ENCODE measurements around the gene DDX25. TPM values are rescaled to one million over a fixed set of nuclear protein-coding genes. Genes with fewer than 3 reads are reported as not detected.

The DDX25 gene
- total RNA-seq, 4 donors from 2014 or later: 0.38 TPM; not detected in 3

- Histone ChIP-seq H3K27me3 (peaks cover 0 to 10% (median 0%) of the 10 kb centered on the region in 4 donors), H3K4me1 (peaks cover 0 to 7% (median 5%) of the 10 kb centered on the region in 3 donors), H3K4me3 (no peak overlapping the region), H3K9me3 (no peaks in the 10 kb centered on the region), H3K27ac (no peak overlapping the region), H3K36me3 (no peaks in the 10 kb centered on the region)
- no peak for DNase-seq
- 62 to 69% methylated on average over 6 of the region's 6 CpGs for WGBS, 2 donors
- intact Hi-C loops (cut with DNase I): no loop called here
- TF ChIP-seq POLR2A (IDR thresholded peaks at IDR 0.05): no peak
- no peak for TF ChIP-seq CTCF (IDR thresholded peaks at IDR 0.05)
Observed at GRCh38 chr11:125931668-125932067, 27.4 kb downstream of the DDX25 start.

GRCh38 chr11:125932301-125932700 lies 28.0 kb downstream of the DDX25 start:
- H3K4me1 ChIP-seq: peaks cover 0 to 7% (median 5%) of the 10 kb centered on the region in 3 donors
- WGBS, 2 donors: 68 to 80% methylated on average over 2 to 4 of the region's 9 CpGs
- no peaks in the 10 kb centered on the region for H3K36me3 ChIP-seq
- TF ChIP-seq POLR2A (IDR thresholded peaks at IDR 0.05) (no peak), CTCF (IDR thresholded peaks at IDR 0.05) (no peak)
- no peak for DNase-seq
- peaks cover 0 to 8% (median 0%) of the 10 kb centered on the region in 4 donors for H3K27me3 ChIP-seq
- intact Hi-C loops (cut with DNase I): no loop called here
- no peaks in the 10 kb centered on the region for H3K9me3 ChIP-seq
- no peak overlapping the region for H3K27ac ChIP-seq
- no peak overlapping the region for H3K4me3 ChIP-seq

- Histone ChIP-seq H3K27me3 (peaks cover 0 to 8% (median 0%) of the 10 kb centered on the region in 4 donors), H3K4me1 (peaks cover 0 to 7% (median 5%) of the 10 kb centered on the region in 3 donors), H3K27ac (no peak overlapping the region), H3K9me3 (no peaks in the 10 kb centered on the region), H3K36me3 (no peaks in the 10 kb centered on the region), H3K4me3 (no peak overlapping the region)
- WGBS, 2 donors: 72 to 73% methylated on average over 9 to 12 of the region's 12 CpGs
- DNase-seq: no peak
- intact Hi-C loops (cut with DNase I): no loop called here
- TF ChIP-seq CTCF (IDR thresholded peaks at IDR 0.05) (no peak), POLR2A (IDR thresholded peaks at IDR 0.05) (no peak)
Observed at GRCh38 chr11:125933030-125933813, 28.9 kb downstream of the DDX25 start.

GRCh38 chr11:125934473-125934872 lies 30.2 kb downstream of the DDX25 start:
- peaks cover 0 to 15% (median 5%) of the 10 kb centered on the region in 3 donors for H3K4me1 ChIP-seq
- H3K27me3 ChIP-seq: peaks cover 0 to 5% (median 0%) of the 10 kb centered on the region in 4 donors
- H3K27ac ChIP-seq: no peak overlapping the region
- H3K4me3 ChIP-seq: no peak overlapping the region
- intact Hi-C loops (cut with DNase I): no loop called here
- H3K9me3 ChIP-seq: no peaks in the 10 kb centered on the region
- DNase-seq: no peak
- no peak for TF ChIP-seq CTCF (IDR thresholded peaks at IDR 0.05)
- no peak for TF ChIP-seq POLR2A (IDR thresholded peaks at IDR 0.05)
- H3K36me3 ChIP-seq: no peaks in the 10 kb centered on the region
- WGBS, 2 donors: 92 to 96% methylated on average over 8 of the region's 8 CpGs

GRCh38 chr11:125935056-125935455 lies 30.7 kb downstream of the DDX25 start:
- WGBS, 2 donors: 96 to 97% methylated on average over 2 of the region's 2 CpGs
- DNase-seq: no peak

More at GRCh38 chr11:125935056-125935455, 30.7 kb downstream of the DDX25 start:
- intact Hi-C loops (cut with DNase I): no loop called here
- H3K4me3 ChIP-seq: no peak overlapping the region
- H3K36me3 ChIP-seq: no peaks in the 10 kb centered on the region
- H3K27ac ChIP-seq: no peak overlapping the region
- H3K9me3 ChIP-seq: no peaks in the 10 kb centered on the region
- no peak for TF ChIP-seq POLR2A (IDR thresholded peaks at IDR 0.05)
- TF ChIP-seq CTCF (IDR thresholded peaks at IDR 0.05): no peak
- H3K27me3 ChIP-seq: no peaks in the 10 kb centered on the region
- H3K4me1 ChIP-seq: peaks cover 0 to 15% (median 5%) of the 10 kb centered on the region in 3 donors
